DMS53 treated with DMSO at 0.1 percent for 48 hours (cell line): ENCODE measurements around the gene UBE2D2.
"Not testable (repeated sequence)": the region's sequence is repeated elsewhere in the genome, so short reads cannot be mapped to it uniquely, and the experiment has no call there.

Source experiments
- DNase-seq: peaks from one replicate; lab custom pipeline; 2025; ENCODE audit not compliant: unreplicated experiment; lab: John Stamatoyannopoulos, UW

UBE2D2 gene

DNA sequence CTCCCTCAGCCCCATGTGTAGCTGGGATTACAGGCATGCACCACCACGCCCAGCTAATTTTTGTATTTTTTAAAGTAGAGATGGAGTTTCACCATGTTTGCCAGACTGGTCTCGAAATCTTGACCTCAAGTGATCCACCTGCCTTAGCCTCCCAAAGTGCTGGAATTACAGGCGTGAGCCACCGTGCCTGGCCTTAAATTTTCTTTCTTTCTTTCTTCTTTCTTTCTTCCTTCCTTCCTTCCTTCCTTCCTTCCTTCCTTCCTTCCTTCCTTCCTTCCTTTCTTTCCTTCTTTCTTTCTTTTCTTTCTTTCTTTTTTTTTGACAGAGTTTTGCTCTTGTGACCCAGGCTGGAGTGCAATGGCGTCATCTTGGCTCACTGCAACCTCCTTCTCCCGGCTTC is 14.5 kb upstream of the UBE2D2 start:
- DNase-seq, result not testable (repeated sequence)

GRCh38 chr5:139549162-139549894 is 11.8 kb upstream of the UBE2D2 start:
- no peak for DNase-seq

GRCh38 chr5:139550051-139550872 is 10.9 kb upstream of the UBE2D2 start:
- not testable (repeated sequence) for DNase-seq

DNA sequence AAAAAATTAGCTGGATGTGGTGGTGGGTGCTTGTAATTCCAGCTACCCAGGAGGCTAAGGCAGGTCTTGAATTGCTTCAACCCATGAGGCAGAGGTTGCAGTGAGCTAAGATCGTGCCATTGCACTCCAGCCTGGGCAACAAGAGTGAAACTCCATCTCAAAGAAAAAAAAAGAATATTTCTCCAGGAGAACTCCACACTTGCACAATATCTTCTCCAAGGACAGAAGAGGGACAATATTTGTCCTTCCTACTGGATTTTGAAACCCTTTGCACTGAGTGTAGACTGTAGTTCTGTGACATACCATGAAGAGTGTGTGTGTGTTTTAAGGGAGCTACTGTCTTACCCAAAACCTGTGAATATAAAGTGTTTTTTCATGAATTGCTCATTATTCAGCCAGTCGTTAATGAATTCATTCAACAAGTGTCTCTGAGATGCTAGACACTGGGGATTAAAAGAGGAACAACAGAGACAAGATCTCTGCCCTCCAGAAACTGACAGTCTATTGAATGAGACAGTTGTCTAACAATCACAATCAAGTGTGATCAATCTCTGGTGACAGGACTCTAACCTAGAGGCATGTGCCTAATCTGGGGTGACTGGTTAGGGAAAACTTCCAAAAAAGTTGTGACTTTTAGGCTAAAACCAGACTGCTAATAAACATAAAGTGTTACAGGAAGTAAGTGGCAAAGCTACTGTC is 9.8 kb upstream of the UBE2D2 start:
- DNase-seq, result no peak

DNA sequence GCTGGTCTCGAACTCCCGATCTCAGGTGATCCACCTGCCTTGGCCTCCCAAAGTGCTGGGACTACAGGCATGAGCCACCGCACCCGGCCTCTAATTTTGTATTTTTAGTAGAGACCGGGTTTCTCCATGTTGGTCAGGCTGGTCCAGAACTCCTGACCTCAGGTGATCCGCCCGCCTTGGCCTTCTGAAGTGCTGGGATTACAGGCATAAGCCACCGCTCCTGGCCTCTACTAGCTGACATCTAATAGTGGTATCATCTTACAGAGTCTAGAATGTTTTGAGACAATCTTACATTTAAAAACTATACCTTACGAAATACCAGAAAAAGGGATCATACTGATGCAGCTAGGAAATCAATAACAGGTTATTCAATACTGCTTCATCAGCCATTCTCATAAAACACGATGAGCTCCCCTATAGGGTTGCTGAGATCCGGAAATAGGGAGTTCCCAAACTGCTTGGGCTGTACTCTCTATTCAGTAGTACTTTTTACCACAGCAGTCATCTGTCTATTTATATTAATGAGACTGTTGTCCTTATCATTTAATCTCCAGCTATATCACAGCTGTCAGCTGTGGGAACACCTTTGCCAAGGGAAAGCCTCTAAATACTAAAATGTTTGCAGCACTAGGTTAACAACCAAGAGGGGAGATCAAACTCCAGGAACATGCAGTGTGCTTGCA is 8.1 kb upstream of the UBE2D2 start:
- no peak for DNase-seq

- no peak for DNase-seq
Observed at GRCh38 chr5:139554264-139554663, 6.9 kb upstream of the UBE2D2 start.

DNA sequence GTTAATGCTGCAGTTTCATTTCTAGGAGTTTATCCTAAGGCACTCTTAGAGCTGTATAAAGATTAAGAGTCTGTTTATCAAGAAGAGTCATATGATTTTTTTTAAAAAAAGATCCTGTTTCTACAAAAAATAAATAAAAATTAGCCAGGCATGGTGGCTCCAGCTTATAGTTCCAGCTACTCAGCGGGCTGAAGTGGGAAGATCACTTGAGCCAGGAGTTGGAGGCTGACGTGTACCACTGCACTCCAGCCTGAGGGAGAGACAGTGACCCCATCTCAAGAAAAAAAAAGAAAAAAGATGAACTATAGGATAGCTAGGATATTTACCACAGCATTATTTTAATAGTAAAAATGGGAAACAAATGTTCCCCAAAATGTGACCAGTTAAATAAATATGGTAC is 3.3 kb upstream of the UBE2D2 start:
- DNase-seq, result no peak

- DNase-seq, result peak; percentile 31
Observed at GRCh38 chr5:139561655-139562451, 714 bp downstream of the UBE2D2 start.

DNA sequence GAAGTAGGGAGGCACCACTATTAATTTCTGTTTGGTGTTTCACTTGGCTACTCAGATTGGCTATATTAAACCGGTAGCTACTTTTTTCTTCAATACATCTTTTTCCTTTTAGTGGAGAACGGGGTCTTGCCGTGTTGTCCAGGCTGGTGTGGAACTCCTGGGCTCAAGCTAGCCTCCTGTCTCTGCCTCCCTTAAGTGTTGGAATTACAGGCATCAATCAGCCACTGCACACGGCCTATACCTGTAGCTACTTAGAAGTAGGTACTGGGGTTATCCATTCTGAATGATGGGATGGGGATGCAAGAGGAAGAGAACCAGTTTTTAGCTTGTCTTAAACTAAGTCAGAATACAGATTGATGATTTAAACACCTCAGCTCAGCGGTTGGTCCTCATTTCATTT is 1.7 kb downstream of the UBE2D2 start:
- DNase-seq, result no peak

GRCh38 chr5:139565411-139566305 is 4.5 kb downstream of the UBE2D2 start:
- DNase-seq, result no peak

- no peak for DNase-seq
Observed at GRCh38 chr5:139566611-139567010, 5.5 kb downstream of the UBE2D2 start.

DNA sequence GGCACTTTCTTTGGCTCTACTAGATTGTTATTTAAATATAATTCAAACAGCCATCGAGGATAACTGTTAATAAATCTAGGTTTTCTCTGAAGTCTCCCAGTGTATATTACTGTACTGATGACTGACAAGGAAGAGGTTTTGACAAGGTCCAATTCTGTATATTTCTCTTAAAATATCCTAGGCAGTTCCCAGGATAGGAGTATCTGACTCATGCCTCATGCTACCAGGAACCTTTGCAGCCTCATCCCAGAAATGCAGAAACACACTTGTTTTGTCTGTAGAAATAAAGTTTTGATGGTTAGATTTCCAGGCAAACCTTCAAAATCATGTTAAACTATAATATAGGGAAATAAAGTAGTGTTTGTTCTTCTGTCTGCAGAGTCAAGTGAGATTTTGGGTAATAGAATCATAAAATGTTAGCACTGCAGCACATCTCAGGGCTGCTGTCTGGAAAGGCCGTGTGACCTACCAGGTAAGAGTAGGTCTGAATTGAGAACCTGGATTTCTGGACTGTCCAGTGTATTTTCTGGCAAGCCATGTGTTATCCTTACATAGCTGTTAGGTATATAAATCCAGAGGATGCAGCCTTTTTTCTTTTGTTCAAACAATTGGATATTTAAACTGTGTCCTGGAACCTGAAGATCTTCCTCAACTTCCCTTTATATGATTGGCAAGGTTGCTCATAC is 8.3 kb downstream of the UBE2D2 start:
- no peak for DNase-seq

- no peak for DNase-seq
Observed at GRCh38 chr5:139571543-139571942, 10.4 kb downstream of the UBE2D2 start.

- no peak for DNase-seq
Observed at GRCh38 chr5:139571966-139572365, 10.8 kb downstream of the UBE2D2 start.

- no peak for DNase-seq
Observed at GRCh38 chr5:139574641-139575312, 13.6 kb downstream of the UBE2D2 start.

- DNase-seq, result no peak
Observed at GRCh38 chr5:139575313-139575646, 14.1 kb downstream of the UBE2D2 start.

- no peak for DNase-seq
Observed at GRCh38 chr5:139575751-139576150, 14.6 kb downstream of the UBE2D2 start.

DNA sequence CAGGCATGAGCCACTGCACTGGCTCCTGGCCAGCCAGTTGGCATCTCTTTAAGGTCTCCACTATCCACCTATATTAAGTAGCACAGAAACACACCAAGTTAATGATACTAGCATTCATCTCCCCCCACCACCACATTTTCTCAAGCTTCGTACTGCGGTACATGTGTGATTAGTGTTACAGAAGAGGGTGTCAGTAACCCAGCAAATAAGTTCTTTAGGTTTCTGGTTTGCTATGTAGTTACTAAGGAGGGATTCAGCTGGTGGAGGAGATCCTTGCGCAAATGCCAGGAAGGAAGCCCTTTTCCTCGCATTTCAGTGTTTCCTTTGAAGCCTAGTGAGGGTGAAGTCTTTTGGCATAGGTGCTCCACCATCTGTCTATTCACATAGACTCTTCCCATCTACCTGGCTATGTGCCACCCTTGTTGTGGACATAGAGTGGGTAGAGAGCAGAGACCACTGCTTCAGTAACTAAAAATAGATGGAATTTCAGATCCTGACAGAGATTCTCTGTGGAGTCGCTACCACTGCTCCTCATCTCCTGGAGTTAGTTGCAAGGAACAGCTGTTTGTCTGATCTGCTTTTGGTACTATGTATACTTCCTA is 16.7 kb downstream of the UBE2D2 start:
- no peak for DNase-seq
